Measurements from ENCODE around the gene CDKN1A. TPM values are rescaled to one million over a fixed set of nuclear protein-coding genes. Genes with fewer than 3 reads are reported as not detected.

Gene CDKN1A
- total RNA-seq, 4 donors from 2014 or later, result 47.3 to 613 (median 93.3) TPM

DNA sequence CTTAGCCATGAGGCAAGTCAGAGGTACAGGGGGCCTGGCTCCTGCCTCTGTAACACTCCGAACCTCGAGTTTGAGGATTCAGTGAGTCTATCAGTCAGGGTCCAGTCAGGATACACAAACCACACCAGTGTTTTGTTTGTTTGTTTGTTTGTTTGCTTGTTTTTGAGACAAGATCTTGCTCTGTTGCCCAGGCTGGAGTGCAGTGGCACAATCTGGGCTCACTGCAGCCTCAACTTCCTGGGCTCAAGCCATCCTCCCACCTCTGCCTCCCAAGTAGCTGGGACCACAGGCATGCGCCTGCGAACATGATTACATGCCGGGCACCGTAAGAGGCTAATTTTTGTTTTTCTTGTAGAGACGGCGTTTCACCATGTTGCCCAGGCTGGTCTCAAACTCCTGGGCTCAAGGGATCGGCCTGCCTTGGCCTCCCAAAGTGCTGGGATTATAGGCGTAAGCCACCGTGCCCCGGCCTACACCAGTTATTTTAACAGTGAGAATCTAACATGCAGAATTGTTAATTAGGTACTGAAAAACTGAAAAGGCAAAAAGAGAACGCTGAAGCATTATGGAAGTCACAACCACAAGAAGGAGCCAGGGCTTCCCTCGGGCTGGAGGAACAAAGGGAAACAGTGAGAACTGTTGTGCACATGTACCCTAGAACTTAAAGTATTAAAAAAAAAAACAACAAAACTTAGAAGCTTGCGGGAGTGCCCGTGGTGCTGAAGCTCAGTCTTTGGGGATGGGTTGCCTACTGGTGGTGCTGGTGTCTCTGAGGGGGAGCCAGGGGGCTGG, 44.0 kb upstream of the CDKN1A start:
- H3K27ac ChIP-seq (replicated peaks in 1 of 4), result no peak overlapping the region
- H3K4me3 ChIP-seq, result no peak overlapping the region
- no peaks in the 10 kb centered on the region for H3K36me3 ChIP-seq
- TF ChIP-seq POLR2AphosphoS5 (IDR thresholded peaks at IDR 0.05) (no peak), EP300 (IDR thresholded peaks at IDR 0.05) (no peak), POLR2A (IDR thresholded peaks at IDR 0.05; ENCODE audit: low read depth) (no peak)
- TF ChIP-seq, protein P1, sequence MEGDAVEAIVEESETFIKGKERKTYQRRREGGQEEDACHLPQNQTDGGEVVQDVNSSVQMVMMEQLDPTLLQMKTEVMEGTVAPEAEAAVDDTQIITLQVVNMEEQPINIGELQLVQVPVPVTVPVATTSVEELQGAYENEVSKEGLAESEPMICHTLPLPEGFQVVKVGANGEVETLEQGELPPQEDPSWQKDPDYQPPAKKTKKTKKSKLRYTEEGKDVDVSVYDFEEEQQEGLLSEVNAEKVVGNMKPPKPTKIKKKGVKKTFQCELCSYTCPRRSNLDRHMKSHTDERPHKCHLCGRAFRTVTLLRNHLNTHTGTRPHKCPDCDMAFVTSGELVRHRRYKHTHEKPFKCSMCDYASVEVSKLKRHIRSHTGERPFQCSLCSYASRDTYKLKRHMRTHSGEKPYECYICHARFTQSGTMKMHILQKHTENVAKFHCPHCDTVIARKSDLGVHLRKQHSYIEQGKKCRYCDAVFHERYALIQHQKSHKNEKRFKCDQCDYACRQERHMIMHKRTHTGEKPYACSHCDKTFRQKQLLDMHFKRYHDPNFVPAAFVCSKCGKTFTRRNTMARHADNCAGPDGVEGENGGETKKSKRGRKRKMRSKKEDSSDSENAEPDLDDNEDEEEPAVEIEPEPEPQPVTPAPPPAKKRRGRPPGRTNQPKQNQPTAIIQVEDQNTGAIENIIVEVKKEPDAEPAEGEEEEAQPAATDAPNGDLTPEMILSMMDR (IDR thresholded peaks at IDR 0.05), result no peak
- 81% methylated on average over 15 of the region's 16 CpGs for WGBS
- H3K27me3 ChIP-seq, result no peaks in the 10 kb centered on the region
- no peaks in the 10 kb centered on the region for H3K9me3 ChIP-seq
- intact Hi-C loops (cut with DNase I), result no loop called here
- no peak for DNase-seq (ENCODE audit: extremely low spot score)
- peaks cover 4 to 9% (median 8%) of the 10 kb centered on the region in 4 donors for H3K4me1 ChIP-seq

DNA sequence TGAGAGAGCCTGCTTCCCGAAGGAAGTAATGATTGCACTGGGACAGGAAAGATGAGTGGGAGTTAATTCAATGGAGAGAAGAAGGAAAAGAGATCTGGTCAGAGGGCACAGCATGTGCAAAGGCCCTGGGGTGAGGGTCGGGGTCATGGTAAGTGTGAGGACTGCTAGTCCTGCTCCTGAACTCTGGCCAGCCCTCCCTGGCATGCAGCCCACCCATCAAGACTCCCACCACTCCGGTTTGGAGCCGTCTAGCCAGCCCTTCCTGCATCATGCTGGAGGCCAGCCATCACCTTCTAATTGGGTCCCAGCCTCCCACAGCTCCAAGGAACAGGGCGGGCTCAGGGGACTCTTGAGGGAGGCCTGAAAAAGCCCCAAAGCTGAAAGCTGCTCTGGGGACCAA, 42.2 kb upstream of the CDKN1A start:
- TF ChIP-seq POLR2AphosphoS5 (IDR thresholded peaks at IDR 0.05) (no peak), POLR2A (IDR thresholded peaks at IDR 0.05; ENCODE audit: low read depth) (no peak), EP300 (IDR thresholded peaks at IDR 0.05) (no peak)
- TF ChIP-seq, protein P1 (IDR thresholded peaks at IDR 0.05), result no peak
- no peaks in the 10 kb centered on the region for H3K27me3 ChIP-seq
- DNase-seq (ENCODE audit: extremely low spot score), result no peak
- H3K36me3 ChIP-seq, result no peaks in the 10 kb centered on the region
- no peak overlapping the region for H3K27ac ChIP-seq (replicated peaks in 1 of 4)
- intact Hi-C loops (cut with DNase I), result no loop called here
- peaks cover 4 to 9% (median 8%) of the 10 kb centered on the region in 4 donors for H3K4me1 ChIP-seq
- H3K4me3 ChIP-seq, result no peak overlapping the region
- WGBS, result 54% methylated on average over 5 of the region's 5 CpGs
- H3K9me3 ChIP-seq, result no peaks in the 10 kb centered on the region

DNA sequence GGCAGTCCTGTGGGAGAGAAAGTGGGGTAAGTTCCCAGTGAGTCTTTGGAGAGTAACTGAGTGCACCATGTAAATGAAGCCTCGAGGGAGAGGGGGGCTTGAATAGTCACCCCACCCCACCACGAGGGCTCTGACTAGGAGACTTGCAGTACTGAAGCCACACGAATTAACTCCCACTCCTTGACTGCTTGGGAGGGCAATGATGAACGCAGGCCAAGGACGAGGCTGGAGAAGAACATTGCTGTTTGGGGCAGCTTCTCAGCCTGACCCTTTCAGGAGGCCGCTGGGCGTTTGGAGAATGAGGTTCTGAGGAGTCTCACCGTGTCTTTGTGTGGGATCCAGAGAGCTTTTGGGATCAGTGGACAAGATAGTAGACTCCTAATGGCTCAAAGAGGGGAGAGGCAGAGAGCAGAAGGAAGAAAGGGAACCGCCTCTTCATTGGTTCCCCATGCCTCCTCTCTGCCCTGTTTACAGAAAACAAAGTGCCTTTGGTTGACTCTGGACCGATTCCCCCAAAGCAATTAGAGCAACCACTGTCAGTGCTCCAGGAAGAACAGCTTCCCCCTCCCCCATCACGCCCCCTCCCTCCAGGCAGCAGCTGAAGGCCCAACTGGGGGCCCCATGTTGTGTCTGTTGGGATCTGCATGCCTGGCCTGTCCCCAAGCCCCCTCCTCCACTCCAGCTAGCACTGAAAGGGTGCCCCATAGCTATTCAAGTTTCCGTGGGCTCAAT, 41.7 kb upstream of the CDKN1A start:
- H3K27ac ChIP-seq (replicated peaks in 1 of 4), result no peak overlapping the region
- H3K4me3 ChIP-seq, result no peak overlapping the region
- DNase-seq (ENCODE audit: extremely low spot score), result no peak
- WGBS, result 80% methylated on average over 11 of the region's 12 CpGs
- H3K9me3 ChIP-seq, result no peaks in the 10 kb centered on the region
- H3K4me1 ChIP-seq, result peaks cover 4 to 9% (median 8%) of the 10 kb centered on the region in 4 donors
- TF ChIP-seq POLR2AphosphoS5 (IDR thresholded peaks at IDR 0.05) (no peak), EP300 (IDR thresholded peaks at IDR 0.05) (no peak), POLR2A (IDR thresholded peaks at IDR 0.05; ENCODE audit: low read depth) (no peak)
- TF ChIP-seq, protein P1 (IDR thresholded peaks at IDR 0.05), result no peak
- no peaks in the 10 kb centered on the region for H3K36me3 ChIP-seq
- intact Hi-C loops (cut with DNase I), result no loop called here
- H3K27me3 ChIP-seq, result no peaks in the 10 kb centered on the region

DNA sequence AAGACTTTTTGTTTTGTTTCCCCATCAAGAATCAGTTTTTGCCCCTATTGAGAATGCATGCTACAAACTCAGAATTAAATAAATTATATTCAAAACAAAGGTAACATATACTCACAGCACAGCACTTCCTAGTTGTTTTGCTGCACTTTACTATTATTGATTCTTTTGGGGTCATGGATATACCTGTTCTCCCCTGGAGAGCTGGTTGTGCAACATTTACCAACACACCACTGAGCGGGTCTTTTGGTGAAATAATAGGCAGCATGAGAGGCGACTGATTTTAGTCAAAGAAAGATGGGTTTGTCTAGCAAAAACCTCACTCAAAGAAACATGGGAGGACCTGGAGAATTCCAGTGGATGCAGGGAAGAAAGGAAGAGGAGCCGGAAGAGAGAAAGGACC, 39.9 kb upstream of the CDKN1A start:
- TF ChIP-seq, protein P1 (IDR thresholded peaks at IDR 0.05), result no peak
- TF ChIP-seq EP300 (IDR thresholded peaks at IDR 0.05), result no peak
- TF ChIP-seq POLR2AphosphoS5 (IDR thresholded peaks at IDR 0.05), result no peak
- TF ChIP-seq POLR2A (IDR thresholded peaks at IDR 0.05; ENCODE audit: low read depth), result no peak
- 99% methylated on average over 3 of the region's 3 CpGs for WGBS
- H3K4me1 ChIP-seq, result peaks cover 14 to 17% (median 17%) of the 10 kb centered on the region in 4 donors
- H3K9me3 ChIP-seq, result no peaks in the 10 kb centered on the region
- no peak overlapping the region for H3K4me3 ChIP-seq
- no peak overlapping the region for H3K27ac ChIP-seq (replicated peaks in 1 of 4)
- no peaks in the 10 kb centered on the region for H3K36me3 ChIP-seq
- intact Hi-C loops (cut with DNase I), result no loop called here
- no peaks in the 10 kb centered on the region for H3K27me3 ChIP-seq
- no peak for DNase-seq (ENCODE audit: extremely low spot score)
